NCI-H226 (cell line): ENCODE data around the gene TEX2.
"Not testable (repeated sequence)": the region's sequence is repeated elsewhere in the genome, so short reads cannot be mapped to it uniquely, and the experiment has no call there.

Experiments
- DNase-seq: peaks from one replicate; pipeline ENCODE4 v3.0.0-alpha.2; 2015

TEX2 gene

GRCh38 chr17:64208656-64209055, 54.4 kb downstream of the TEX2 start:
- DNase-seq, result not testable (repeated sequence)

GRCh38 chr17:64205804-64206203, 57.3 kb downstream of the TEX2 start:
- no peak for DNase-seq

GRCh38 chr17:64203630-64204029, 59.4 kb downstream of the TEX2 start:
- no peak for DNase-seq

GRCh38 chr17:64202683-64203344, 60.2 kb downstream of the TEX2 start:
- peak; percentile 81 for DNase-seq

GRCh38 chr17:64200080-64201032, 62.7 kb downstream of the TEX2 start:
- peak; percentile 51 for DNase-seq

- no peak for DNase-seq
These were observed 64.5 kb downstream of the TEX2 start for GRCh38 chr17:64198331-64199090.

GRCh38 chr17:64196601-64197000, 66.5 kb downstream of the TEX2 start:
- peak; percentile 72 for DNase-seq

GRCh38 chr17:64193561-64193960, 69.5 kb downstream of the TEX2 start:
- no peak for DNase-seq

- no peak for DNase-seq
These were observed 70.5 kb downstream of the TEX2 start for GRCh38 chr17:64192589-64192988.

GRCh38 chr17:64190472-64190871, 72.6 kb downstream of the TEX2 start:
- no peak for DNase-seq

- no peak for DNase-seq
These were observed 75.0 kb downstream of the TEX2 start for GRCh38 chr17:64188088-64188487.

- DNase-seq, result no peak
These were observed 75.8 kb downstream of the TEX2 start for GRCh38 chr17:64187093-64187895.

- no peak for DNase-seq
These were observed 76.6 kb downstream of the TEX2 start for GRCh38 chr17:64186171-64187092.

- not testable (repeated sequence) for DNase-seq
These were observed 77.5 kb downstream of the TEX2 start for GRCh38 chr17:64185557-64185956.

GRCh38 chr17:64185101-64185500, 78.0 kb downstream of the TEX2 start:
- no peak for DNase-seq

GRCh38 chr17:64183815-64184214, 79.2 kb downstream of the TEX2 start:
- no peak for DNase-seq

- DNase-seq, result no peak
These were observed 80.6 kb downstream of the TEX2 start for GRCh38 chr17:64182325-64183012.

GRCh38 chr17:64180089-64181073, 82.7 kb downstream of the TEX2 start:
- no peak for DNase-seq

- not testable (repeated sequence) for DNase-seq
These were observed 84.0 kb downstream of the TEX2 start for GRCh38 chr17:64179024-64179423.
